ENCODE data around the gene ABCB11.

- TF ChIP-seq CTCF (IDR thresholded peaks at IDR 0.05; ENCODE audit: low read length) (no peak), EZH2 (optimal IDR thresholded peaks at IDR 0.05; ENCODE audit: low read depth, low read length) (no peak), EZH2phosphoT487 (IDR thresholded peaks at IDR 0.05; ENCODE audit: low read length) (no peak)
These were observed 42.4 kb downstream of the ABCB11 start for GRCh38 chr2:168988755-168989154.
